HepG2 (cell line): ENCODE results near the gene HYOU1. TPM values are rescaled to one million over a fixed set of nuclear protein-coding genes. Genes with fewer than 3 reads are reported as not detected.

ENCODE experiments used
- AGO2 ChIP-seq: fragments of 200-400 bp; formaldehyde crosslinking; optimal IDR thresholded peaks from 2 replicates; pipeline ENCODE3; 2017; ENCODE audit warnings: mild to moderate bottlenecking, low read depth, low read length, moderate library complexity
- EEA1 ChIP-seq: sonication (generic); formaldehyde crosslinking; IDR thresholded peaks from 2 replicates; pipeline ENCODE4 v1.5.1; 2020; ENCODE audit warnings: mild to moderate bottlenecking, missing genetic modification reagents, borderline replicate concordance
- FOXO4 ChIP-seq: sonication (generic); formaldehyde crosslinking; conservative IDR thresholded peaks from 2 replicates; pipeline ENCODE4 v1.8.1; 2023; ENCODE audit warnings: missing genetic modification reagents
- HNRNPL ChIP-seq: fragments of 200-400 bp; formaldehyde crosslinking; IDR thresholded peaks from 2 replicates; pipeline ENCODE4 v1.6.1; 2017; ENCODE audit warnings: mild to moderate bottlenecking, low read depth, low read length
- KLF11 ChIP-seq: IDR thresholded peaks from 2 replicates; pipeline ENCODE4 v1.6.1; 2016; ENCODE audit warnings: missing compliant biosample characterization
- MAX ChIP-seq: IDR thresholded peaks from 2 replicates; pipeline ENCODE4 v1.6.1; 2012; ENCODE audit warnings: inconsistent platforms
- PRDM10 ChIP-seq: sonication (generic); formaldehyde crosslinking; IDR thresholded peaks from 2 replicates; pipeline ENCODE4 v1.4.0; 2020; ENCODE audit warnings: low read depth, missing genetic modification reagents
- SAFB2 ChIP-seq: sonication (generic); formaldehyde crosslinking; IDR thresholded peaks from 2 replicates; pipeline ENCODE4 v1.5.1; 2020; ENCODE audit warnings: missing genetic modification reagents, low read depth, mild to moderate bottlenecking, borderline replicate concordance
- TFDP1 ChIP-seq: IDR thresholded peaks from 2 replicates; pipeline ENCODE4 v1.6.1; 2016; ENCODE audit warnings: missing compliant biosample characterization, missing genetic modification reagents, borderline replicate concordance
- ZC3H13 ChIP-seq: sonication (generic); formaldehyde crosslinking; IDR thresholded peaks from 2 replicates; pipeline ENCODE4 v1.8.1; 2023; ENCODE audit warnings: mild to moderate bottlenecking, missing genetic modification reagents, moderate library complexity
- ZNF574 ChIP-seq: sonication (generic); formaldehyde crosslinking; IDR thresholded peaks from 2 replicates; pipeline ENCODE4 v1.4.0; 2020; ENCODE audit warnings: missing genetic modification reagents
- ZNF790 ChIP-seq: sonication (generic); formaldehyde crosslinking; IDR thresholded peaks from 2 replicates; pipeline ENCODE4 v1.8.0; 2022; ENCODE audit warnings: missing genetic modification reagents, mild to moderate bottlenecking, borderline replicate concordance
- polyA plus RNA-seq, 8 experiments: library from polyadenylated mRNA; depleted of rRNA in 3 of 8; stranded (reverse) in 7 of 8; unstranded in 1 of 8; fragments of >200 nt; fragmentation: Illumina TruSeq in 4 of 8; extraction: Trizol in 4 of 8; gene quantifications; 2 replicates each; pipeline versions ENCODE4 v1.2.1 to v1.2.3, GENCODE V29; 2011 to 2016; ENCODE audit warnings: low read depth in 4 of 8, missing spikeins in 1 of 8, mixed read lengths in 1 of 8; ENCODE audit not compliant: insufficient read depth in 1 of 8
- total RNA-seq, 5 experiments: library from RNA; depleted of rRNA; stranded (reverse); fragments of >200 nt; fragmentation: Illumina TruSeq; extraction: Trizol; gene quantifications; 2 replicates each; pipeline ENCODE4 v1.2.3, GENCODE V29; 2016; ENCODE audit warnings: low read depth in 1 of 5

HYOU1 gene
- total and polyA plus RNA-seq, 2 of the 13 experiments (the other 11 are each of a cell fraction or from before 2014, with no cell fraction given): 127 to 155 TPM

GRCh38 chr11:119092880-119093842 lies 36.2 kb upstream of the HYOU1 start (continued):
- TF ChIP-seq FOXO4: 0 out of 2 replicates have a peak, but pooled peaks have one; percentile 23
- 0 out of 2 replicates have a peak, but pooled peaks have one; percentile 35 for TF ChIP-seq ZNF574 (CRISPR knock-in tag)
- peak; percentile 26; the same call in 1 of the 2 replicates for TF ChIP-seq TFDP1
- TF ChIP-seq EEA1 (CRISPR knock-in tag): no peak
- 0 out of 2 replicates have a peak, but pooled peaks have one; percentile 38 for TF ChIP-seq HNRNPL
- TF ChIP-seq PRDM10 (CRISPR knock-in tag): no peak
- TF ChIP-seq ZNF790 (CRISPR knock-in tag): 0 out of 2 replicates have a peak, but pooled peaks have one; percentile 27
- 0 out of 2 replicates have a peak, but pooled peaks have one; percentile 20 for TF ChIP-seq KLF11 (CRISPR knock-in tag)
- peak; percentile 94 for TF ChIP-seq ZC3H13 (CRISPR knock-in tag)
- TF ChIP-seq AGO2: peak; percentile 50
- TF ChIP-seq MAX: 0 out of 2 replicates have a peak, but pooled peaks have one; percentile 6
- TF ChIP-seq SAFB2: 0 out of 2 replicates have a peak, but pooled peaks have one; percentile 3
